Measurements from ENCODE around the gene MPP1. TPM values are rescaled to one million over a fixed set of nuclear protein-coding genes. Genes with fewer than 3 reads are reported as not detected.

MPP1 gene
- total and polyA plus RNA-seq, 2 donors (not counting 3 experiments of a cell fraction or from before 2014, with no cell fraction given) = 22.1 to 32.3 TPM

GRCh38 chrX:154793084-154793795 lies 12.0 kb downstream of the MPP1 start:
- Histone ChIP-seq H3K9me1 (replicated peaks; ENCODE audit: control insufficient read depth, extremely low read depth, insufficient read depth, low read length) (no peaks in the 10 kb centered on the region), H3K27me3 (ENCODE audit: control insufficient read depth in 2 of 2, insufficient read depth in 2 of 2, low read length in 2 of 2) (no peaks in the 10 kb centered on the region), H3K4me2 (ENCODE audit: insufficient read depth, low read length) (no peak overlapping the region), H3K27ac (ENCODE audit: insufficient read depth, low read depth, low read length) (no peak overlapping the region), H3K36me3 (ENCODE audit: control insufficient read depth in 2 of 2, extremely low read depth in 1 of 2, insufficient read depth in 2 of 2, low read length in 2 of 2) (no peaks in the 10 kb centered on the region), H3K4me3 (replicated peaks in 1 of 3; ENCODE audit: insufficient read depth in 1 of 3, low read depth in 1 of 3, low read length in 3 of 3) (no peak overlapping the region), H3K79me2 (ENCODE audit: control insufficient read depth, insufficient read depth, low read length) (no peaks in the 10 kb centered on the region), H2AFZ (ENCODE audit: low read depth, low read length) (no peak overlapping the region), H4K20me1 (replicated peaks; ENCODE audit: control insufficient read depth, extremely low read depth, insufficient read depth, low read length) (no peaks in the 10 kb centered on the region), H3K9ac (replicated peaks; ENCODE audit: extremely low read depth, insufficient read depth, low read length) (no peak overlapping the region), H3K4me1 (ENCODE audit: control insufficient read depth, extremely low read depth, insufficient read depth, low read length) (peaks cover under 1% of the 10 kb centered on the region), H3K9me3 (replicated peaks; ENCODE audit: control insufficient read depth, insufficient read depth, low read length) (no peaks in the 10 kb centered on the region)
- dilution Hi-C loops (cut with MboI; ENCODE audit: extremely low pct_ligation_motif_present, low sequenced_read_pairs) = no loop called here
- CTCF ChIA-PET = no interaction called here
- TF ChIP-seq GATA2 (IDR thresholded peaks at IDR 0.05; ENCODE audit: insufficient read depth, insufficient read length, low read depth, low read length) (no peak), JUN (IDR thresholded peaks at IDR 0.05; ENCODE audit: borderline replicate concordance, insufficient read depth, insufficient read length, low read depth) (no peak), EZH2 (IDR thresholded peaks at IDR 0.05; ENCODE audit: borderline replicate concordance, low read depth, low read length, severe bottlenecking) (no peak), POLR2AphosphoS5 (IDR thresholded peaks at IDR 0.05; ENCODE audit: insufficient read depth, low read depth, low read length) (no peak), POLR2A (IDR thresholded peaks at IDR 0.05; ENCODE audit: low read depth, low read length) (no peak), MYC (IDR thresholded peaks at IDR 0.05; ENCODE audit: low read depth, low read length) (no peak), FOS (IDR thresholded peaks at IDR 0.05; ENCODE audit: borderline replicate concordance, insufficient read depth, low read length) (no peak), MAX (IDR thresholded peaks at IDR 0.05; ENCODE audit: insufficient read depth, insufficient read length) (no peak)
- TF ChIP-seq, protein P1, sequence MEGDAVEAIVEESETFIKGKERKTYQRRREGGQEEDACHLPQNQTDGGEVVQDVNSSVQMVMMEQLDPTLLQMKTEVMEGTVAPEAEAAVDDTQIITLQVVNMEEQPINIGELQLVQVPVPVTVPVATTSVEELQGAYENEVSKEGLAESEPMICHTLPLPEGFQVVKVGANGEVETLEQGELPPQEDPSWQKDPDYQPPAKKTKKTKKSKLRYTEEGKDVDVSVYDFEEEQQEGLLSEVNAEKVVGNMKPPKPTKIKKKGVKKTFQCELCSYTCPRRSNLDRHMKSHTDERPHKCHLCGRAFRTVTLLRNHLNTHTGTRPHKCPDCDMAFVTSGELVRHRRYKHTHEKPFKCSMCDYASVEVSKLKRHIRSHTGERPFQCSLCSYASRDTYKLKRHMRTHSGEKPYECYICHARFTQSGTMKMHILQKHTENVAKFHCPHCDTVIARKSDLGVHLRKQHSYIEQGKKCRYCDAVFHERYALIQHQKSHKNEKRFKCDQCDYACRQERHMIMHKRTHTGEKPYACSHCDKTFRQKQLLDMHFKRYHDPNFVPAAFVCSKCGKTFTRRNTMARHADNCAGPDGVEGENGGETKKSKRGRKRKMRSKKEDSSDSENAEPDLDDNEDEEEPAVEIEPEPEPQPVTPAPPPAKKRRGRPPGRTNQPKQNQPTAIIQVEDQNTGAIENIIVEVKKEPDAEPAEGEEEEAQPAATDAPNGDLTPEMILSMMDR (IDR thresholded peaks at IDR 0.05; ENCODE audit: extremely low read depth in 1 of 2, insufficient read depth in 1 of 2, low read depth in 1 of 2, low read length in 2 of 2) = no peak
- FAIRE-seq (no peak), DNase-seq (ENCODE audit: low read depth, low spot score) (no peak)
- no TSS peak for BruUV-seq (replicated peaks)
- POLR2A ChIA-PET = no interaction called here
- intact Hi-C loops (cut with micrococcal nuclease) = no loop called here
